Measurements from ENCODE around the gene CSTA.

The CSTA gene

GRCh38 chr3:122389892-122390291 lies 64.8 kb downstream of the CSTA start:
- H3K27me3 ChIP-seq: no peaks in the 10 kb centered on the region
- no peaks in the 10 kb centered on the region for H3K36me3 ChIP-seq
- no peak overlapping the region for H3K4me3 ChIP-seq
- no peak for DNase-seq
- intact Hi-C loops (cut with DNase I; ENCODE audit: low total_unique reads): loop anchor here (10.0 kb wide), 1 partner anchor 295 kb away; the partner anchor contains the start of gene PARP14
- no peak overlapping the region for H3K27ac ChIP-seq
- H3K4me1 ChIP-seq: peaks cover 0 to 12% (median 5%) of the 10 kb centered on the region in 4 donors
- no peak for TF ChIP-seq CTCF (IDR thresholded peaks at IDR 0.05)
- H3K9me3 ChIP-seq: no peaks in the 10 kb centered on the region

- intact Hi-C loops (cut with DNase I; ENCODE audit: low total_unique reads): no loop called here
- no peak for DNase-seq
- no peak overlapping the region for H3K27ac ChIP-seq
- no peak for TF ChIP-seq CTCF (IDR thresholded peaks at IDR 0.05)
- H3K4me1 ChIP-seq: peaks cover 0 to 4% (median 1%) of the 10 kb centered on the region in 4 donors
- no peaks in the 10 kb centered on the region for H3K36me3 ChIP-seq
- no peaks in the 10 kb centered on the region for H3K9me3 ChIP-seq
- no peak overlapping the region for H3K4me3 ChIP-seq
- H3K27me3 ChIP-seq: no peaks in the 10 kb centered on the region
Observed at GRCh38 chr3:122390665-122391064, 65.6 kb downstream of the CSTA start.

Data from tibial artery (tissue), 4 donors.